ENCODE data around the gene RBM7.

The RBM7 gene

GRCh38 chr11:114448749-114449482, 48.5 kb downstream of the RBM7 start:
- peak; percentile 80 for DNase-seq (ENCODE audit: low read depth)

DNA sequence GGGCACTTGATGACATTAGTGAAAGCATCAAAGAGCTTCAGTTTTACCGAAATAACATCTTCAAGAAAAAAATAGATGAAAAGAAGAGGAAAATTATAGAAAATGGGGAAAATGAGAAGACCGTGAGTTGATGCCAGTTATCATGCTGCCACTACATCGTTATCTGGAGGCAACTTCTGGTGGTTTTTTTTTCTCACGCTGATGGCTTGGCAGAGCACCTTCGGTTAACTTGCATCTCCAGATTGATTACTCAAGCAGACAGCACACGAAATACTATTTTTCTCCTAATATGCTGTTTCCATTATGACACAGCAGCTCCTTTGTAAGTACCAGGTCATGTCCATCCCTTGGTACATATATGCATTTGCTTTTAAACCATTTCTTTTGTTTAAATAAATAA, 49.4 kb downstream of the RBM7 start:
- DNase-seq (ENCODE audit: low read depth) = no peak

DNA sequence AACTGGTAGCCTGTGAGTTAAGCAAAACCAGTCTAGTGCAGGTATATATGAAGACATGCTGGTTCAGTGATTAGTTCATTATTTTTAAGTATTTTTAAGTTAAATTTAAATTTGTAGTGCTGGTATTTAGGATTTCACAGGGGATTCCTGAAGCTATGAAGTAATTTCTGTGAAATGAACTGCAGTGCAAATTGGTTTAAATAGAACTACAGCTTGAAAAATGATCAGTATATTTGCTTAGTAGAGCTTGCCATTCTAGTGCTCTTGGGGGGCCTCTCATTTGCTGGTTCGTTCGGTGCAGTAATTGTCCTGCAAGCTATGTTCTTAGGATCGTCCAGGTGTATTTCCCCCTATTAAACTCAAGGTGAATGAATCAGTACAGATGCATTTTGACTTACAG, 51.9 kb downstream of the RBM7 start:
- DNase-seq (ENCODE audit: low read depth) = no peak

Measured in iris pigment epithelial cell (primary cell).